ENCODE results near the gene ATG101.
A peak's percentile ranks its signal among the peaks of the same experiment; 100 is the strongest.

The ATG101 gene

GRCh38 chr12:52069327-52070184, at the start of gene ATG101:
ATG101 (plus strand) TSS chr12:52069978; CDS start chr12:52073651, 3,673 bp downstream.
- TF ChIP-seq, protein P1, sequence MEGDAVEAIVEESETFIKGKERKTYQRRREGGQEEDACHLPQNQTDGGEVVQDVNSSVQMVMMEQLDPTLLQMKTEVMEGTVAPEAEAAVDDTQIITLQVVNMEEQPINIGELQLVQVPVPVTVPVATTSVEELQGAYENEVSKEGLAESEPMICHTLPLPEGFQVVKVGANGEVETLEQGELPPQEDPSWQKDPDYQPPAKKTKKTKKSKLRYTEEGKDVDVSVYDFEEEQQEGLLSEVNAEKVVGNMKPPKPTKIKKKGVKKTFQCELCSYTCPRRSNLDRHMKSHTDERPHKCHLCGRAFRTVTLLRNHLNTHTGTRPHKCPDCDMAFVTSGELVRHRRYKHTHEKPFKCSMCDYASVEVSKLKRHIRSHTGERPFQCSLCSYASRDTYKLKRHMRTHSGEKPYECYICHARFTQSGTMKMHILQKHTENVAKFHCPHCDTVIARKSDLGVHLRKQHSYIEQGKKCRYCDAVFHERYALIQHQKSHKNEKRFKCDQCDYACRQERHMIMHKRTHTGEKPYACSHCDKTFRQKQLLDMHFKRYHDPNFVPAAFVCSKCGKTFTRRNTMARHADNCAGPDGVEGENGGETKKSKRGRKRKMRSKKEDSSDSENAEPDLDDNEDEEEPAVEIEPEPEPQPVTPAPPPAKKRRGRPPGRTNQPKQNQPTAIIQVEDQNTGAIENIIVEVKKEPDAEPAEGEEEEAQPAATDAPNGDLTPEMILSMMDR (conservative IDR thresholded peaks at IDR 0.05), result peak; percentile 93
- H3K27ac ChIP-seq, result peak within 1 kb of the TSS; percentile 96

- TF ChIP-seq, protein P1 (conservative IDR thresholded peaks at IDR 0.05), result peak; percentile 86
- H3K27ac ChIP-seq, result no peak overlapping the region
Measured at GRCh38 chr12:52020539-52021336, 49.0 kb upstream of the ATG101 start.

DNA sequence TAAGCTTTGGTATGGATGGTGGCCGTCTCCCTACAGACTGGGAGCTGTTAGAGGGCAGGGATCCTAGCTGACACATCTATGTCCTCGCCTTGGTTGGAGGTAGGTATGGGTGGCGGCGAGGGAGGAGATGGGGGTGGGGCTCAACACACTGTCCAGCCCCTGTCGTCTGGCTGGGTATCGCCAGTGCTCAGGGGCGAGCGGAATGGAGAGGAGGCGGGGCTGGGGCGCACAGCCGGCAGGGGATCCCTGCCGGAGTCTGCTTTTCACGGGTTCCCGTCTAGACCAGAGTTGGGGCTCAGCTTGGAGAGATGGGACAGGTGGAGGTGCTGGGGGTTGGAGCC, 47.0 kb upstream of the ATG101 start:
- TF ChIP-seq, protein P1 (conservative IDR thresholded peaks at IDR 0.05), result no peak
- peak overlapping the region; percentile 69 for H3K27ac ChIP-seq

DNA sequence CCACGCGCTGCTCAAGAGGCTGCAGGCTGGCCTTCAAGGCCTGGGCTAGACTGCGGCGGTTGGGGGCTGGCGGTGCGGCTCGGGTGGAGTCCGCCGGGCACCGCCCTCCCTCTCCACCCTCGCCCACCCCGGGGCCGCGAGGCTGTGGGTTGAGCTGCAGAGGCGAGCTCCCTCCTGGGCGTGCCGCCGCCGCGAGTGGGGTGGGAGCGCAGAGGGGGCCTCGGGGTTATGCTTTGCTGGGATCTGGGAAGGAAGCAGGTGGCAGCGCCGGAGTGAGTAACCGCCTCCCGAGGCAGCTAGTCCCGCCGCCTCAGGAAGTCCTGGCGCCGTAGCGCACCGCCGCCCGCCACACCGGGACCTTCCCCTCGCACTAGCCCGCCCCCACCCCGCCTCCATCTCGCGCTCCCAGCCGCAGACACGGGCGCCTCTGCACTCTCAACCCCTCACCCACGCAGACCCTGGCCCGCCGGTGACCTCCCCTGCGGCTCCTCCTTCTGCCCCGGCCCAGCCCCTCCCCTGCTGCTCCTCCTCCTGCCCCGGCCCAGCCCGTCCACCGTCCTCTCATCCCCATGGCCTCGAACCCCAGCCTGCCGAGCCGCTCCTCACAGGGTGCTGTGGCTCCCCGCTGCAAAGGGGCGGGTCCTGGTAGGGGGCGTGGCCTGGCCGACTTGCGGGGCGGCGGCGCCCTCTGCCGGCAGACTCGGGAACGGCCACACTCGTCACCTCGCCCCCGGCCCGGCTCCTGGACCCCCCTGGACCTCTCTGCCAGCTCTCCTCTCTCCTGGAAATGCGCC, 46.4 kb upstream of the ATG101 start:
- TF ChIP-seq, protein P1 (conservative IDR thresholded peaks at IDR 0.05), result peak; percentile 99
- peak overlapping the region; percentile 69 for H3K27ac ChIP-seq

DNA sequence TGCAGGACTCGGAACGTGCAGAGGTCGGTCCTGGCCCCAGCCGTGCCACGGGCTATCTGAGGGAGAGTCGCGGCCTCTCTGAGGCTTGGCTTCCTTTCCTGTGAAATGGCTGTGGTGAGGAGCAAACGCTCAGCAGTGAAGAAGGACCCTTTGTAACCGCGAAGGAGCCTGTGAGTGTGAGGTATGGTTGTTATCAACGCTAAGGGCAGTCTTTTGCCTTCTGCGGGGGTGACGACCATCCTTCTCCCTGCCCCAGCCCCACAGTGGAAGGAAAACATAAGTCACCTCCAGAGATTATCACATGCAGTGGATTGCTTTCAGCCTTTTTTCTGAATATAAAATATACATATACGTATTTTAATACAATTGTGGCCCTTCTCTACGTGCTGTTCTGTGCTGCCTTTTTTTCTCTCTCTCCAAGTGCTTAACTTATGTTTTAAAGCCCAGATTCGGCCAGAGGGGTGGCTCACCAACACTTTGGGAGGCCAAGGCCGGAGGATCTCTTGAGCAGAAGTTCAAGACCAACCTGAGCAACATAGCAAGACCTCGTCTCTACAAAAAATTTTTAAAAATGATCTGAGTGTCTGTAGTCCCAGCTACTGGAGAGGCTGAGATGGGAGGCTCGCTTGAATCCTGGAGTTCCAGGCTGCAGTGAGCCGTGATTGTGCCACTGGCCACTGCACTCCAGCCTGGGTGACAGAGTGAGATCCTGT, 45.6 kb upstream of the ATG101 start:
- peak overlapping the region; percentile 69 for H3K27ac ChIP-seq
- TF ChIP-seq, protein P1 (conservative IDR thresholded peaks at IDR 0.05), result peak; percentile 13

DNA sequence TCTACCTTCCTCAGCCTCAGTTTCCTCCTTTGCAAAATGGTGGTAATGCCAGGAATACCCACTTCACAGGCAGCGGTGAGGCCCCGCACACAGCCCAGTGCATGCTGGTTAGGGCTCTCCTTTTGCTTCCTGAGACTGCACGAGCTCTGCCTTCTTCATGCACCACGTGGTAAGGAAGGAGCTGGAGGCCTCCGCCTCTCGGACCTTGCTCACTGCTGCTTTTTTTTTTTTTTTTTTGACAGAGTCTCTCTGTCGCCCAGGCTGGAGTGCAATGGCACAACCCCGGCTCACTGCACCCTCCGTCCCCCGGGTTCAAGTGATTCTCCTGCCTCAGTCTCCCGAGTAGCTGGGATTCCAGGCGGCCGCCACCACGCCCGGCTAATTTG, 44.9 kb upstream of the ATG101 start:
- H3K27ac ChIP-seq, result peak overlapping the region; percentile 69
- TF ChIP-seq, protein P1 (conservative IDR thresholded peaks at IDR 0.05), result no peak
